Upper lobe of left lung (tissue), 4 donors: ENCODE measurements around the gene GLIPR1.

Experiments used
- POLR2A ChIP-seq, 4 donors: fragments of 450-650 bp; IDR thresholded peaks; one replicate each; pipeline ENCODE4 v1.5.1; 2016 to 2017; ENCODE audit warnings: antibody characterized with exemption in 4 of 4, mild to moderate bottlenecking in 2 of 4
- POLR2AphosphoS5 ChIP-seq, 2 donors: sonication (generic); formaldehyde crosslinking; IDR thresholded peaks; one replicate each; pipeline ENCODE4 v1.5.1; 2017; ENCODE audit warnings: antibody characterized with exemption in 2 of 2
- TF ChIP-seq, protein P1 (sequence below), 6 experiments: fragments of 450-650 bp in 4 of 6; fragments of 200-600 bp in 2 of 6; sonication (generic) in 2 of 6; IDR thresholded peaks; one replicate each; pipeline ENCODE4 v1.5.1; 2016 to 2019; ENCODE audit warnings: antibody characterized with exemption in 6 of 6

- TF ChIP-seq POLR2A (IDR thresholded peaks at IDR 0.05) = no peak
- no peak for TF ChIP-seq POLR2AphosphoS5 (IDR thresholded peaks at IDR 0.05)
- TF ChIP-seq, protein P1, sequence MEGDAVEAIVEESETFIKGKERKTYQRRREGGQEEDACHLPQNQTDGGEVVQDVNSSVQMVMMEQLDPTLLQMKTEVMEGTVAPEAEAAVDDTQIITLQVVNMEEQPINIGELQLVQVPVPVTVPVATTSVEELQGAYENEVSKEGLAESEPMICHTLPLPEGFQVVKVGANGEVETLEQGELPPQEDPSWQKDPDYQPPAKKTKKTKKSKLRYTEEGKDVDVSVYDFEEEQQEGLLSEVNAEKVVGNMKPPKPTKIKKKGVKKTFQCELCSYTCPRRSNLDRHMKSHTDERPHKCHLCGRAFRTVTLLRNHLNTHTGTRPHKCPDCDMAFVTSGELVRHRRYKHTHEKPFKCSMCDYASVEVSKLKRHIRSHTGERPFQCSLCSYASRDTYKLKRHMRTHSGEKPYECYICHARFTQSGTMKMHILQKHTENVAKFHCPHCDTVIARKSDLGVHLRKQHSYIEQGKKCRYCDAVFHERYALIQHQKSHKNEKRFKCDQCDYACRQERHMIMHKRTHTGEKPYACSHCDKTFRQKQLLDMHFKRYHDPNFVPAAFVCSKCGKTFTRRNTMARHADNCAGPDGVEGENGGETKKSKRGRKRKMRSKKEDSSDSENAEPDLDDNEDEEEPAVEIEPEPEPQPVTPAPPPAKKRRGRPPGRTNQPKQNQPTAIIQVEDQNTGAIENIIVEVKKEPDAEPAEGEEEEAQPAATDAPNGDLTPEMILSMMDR (IDR thresholded peaks at IDR 0.05) = no peak
Observed at GRCh38 chr12:75533239-75533638, 52.7 kb downstream of the GLIPR1 start.
